Inflammatory macrophage treated with lipopolysaccharide for 1 hour (primary cell): Measurements from ENCODE around the gene IQCK.

Source experiments
- DNase-seq, 2 donors: peaks; one replicate each; pipeline ENCODE4 v3.0.0-alpha.2; 2020 to 2022

Gene IQCK

DNA sequence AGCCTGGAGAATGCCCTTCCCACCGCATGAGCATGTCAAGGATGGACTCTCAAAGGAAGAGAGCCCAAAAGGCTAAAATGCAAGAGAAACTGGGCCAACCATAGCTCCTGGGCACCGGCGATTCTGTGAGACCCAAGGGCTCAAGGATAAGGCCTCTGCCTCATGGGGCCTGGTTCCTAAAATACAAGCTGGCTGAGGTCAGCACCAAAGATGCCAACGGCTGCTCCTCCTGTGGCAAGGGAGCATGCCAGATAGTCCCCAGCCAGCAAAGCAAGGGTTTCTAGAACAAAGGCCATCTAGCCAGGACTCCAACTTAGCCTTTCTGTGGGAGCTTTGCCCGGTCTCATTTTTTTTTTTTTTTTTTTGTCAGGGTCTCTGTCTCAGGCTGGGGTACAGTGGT, 146.5 kb downstream of the IQCK start:
- no peak for DNase-seq

DNA sequence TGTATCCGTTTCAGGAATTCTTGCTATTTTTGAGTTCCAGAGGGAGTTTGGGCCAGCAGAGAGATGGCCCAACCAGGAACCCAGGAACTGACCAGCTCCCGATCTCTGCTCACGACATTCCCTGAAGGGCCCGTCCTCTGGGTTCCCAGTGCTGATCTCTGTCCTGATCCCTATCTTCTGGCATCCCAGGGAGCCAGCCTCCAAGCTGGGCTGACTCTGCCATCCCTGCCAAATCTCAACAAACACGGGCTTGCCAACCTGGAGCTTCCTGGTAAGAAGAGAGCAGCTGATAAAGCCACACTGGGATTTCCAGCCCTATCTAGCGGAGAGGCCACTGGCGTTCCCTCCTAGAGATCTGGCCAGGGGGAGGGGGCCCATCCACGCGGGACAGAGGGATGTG, 150.3 kb downstream of the IQCK start:
- no peak for DNase-seq

DNA sequence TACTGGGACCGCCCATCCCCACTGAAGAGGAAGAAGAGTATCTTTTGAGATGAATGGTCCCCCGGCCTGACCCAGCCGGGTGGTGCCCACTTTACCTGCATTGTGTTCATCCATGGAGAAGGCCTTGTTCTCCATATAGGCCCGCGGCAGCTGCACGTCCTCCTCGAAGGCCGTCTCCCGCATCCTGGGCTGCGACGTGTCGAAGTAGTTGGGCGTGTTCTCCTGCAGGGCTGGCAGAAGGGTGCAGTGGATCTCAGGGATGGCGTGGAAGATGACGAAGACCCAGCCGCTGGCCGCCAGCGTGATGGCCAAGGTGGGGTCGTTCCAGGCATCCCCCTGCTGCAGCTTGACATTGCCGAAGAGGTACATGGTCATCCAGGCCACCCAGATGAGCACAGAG, 153.7 kb downstream of the IQCK start:
- DNase-seq, result no peak

DNA sequence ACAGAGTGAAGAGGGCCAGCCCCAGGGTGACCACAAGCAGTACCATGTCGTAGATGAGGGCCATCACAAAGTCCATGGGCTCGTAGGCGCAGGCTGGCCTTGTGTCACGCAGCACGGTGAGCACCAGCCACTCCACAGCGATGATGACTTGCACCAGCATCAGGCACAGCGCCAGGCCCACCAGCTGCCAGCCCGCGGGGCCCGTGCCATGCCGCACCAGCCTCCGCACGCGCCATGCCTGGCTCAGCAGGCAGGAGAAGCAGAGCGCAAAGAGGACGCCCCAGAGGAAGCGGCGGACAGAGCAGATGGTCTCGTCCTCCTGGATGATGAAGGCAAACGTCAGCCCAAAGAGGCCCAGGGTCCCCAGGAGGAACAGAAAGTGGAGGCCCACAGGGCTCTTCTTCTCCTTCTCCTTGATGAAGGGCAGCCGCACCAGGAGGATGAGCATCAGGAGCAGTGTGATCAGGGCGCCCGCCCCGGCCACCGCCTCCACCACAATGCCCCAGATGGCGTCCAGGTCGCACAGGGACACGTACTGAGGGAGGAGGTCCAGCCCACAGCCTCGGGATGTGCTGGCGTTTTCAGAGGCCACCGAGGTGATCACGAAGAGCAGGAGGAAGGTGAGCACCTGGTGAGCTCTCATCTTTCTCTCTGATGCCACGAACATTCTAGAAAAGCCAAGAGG, 154.2 kb downstream of the IQCK start:
- DNase-seq, result no peak

DNA sequence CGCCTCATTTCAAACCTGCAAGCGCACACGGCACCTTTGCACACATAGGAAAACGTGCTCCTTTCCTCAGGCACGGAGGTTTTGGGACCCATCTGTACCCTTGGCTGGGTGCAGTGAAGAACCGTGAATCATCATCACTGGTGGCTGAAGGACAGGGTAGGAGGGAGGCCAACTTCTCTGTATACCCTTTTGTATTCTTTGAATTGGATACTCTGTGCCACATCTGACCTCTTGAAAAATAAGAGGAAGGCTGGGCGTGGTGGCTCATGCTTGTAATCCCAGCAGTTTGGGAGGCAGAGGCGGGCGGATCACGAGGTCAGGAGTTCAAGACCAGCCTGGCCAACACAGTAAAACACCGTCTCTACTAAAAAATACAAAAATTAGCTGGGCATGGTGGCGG, 154.9 kb downstream of the IQCK start:
- no peak for DNase-seq

DNA sequence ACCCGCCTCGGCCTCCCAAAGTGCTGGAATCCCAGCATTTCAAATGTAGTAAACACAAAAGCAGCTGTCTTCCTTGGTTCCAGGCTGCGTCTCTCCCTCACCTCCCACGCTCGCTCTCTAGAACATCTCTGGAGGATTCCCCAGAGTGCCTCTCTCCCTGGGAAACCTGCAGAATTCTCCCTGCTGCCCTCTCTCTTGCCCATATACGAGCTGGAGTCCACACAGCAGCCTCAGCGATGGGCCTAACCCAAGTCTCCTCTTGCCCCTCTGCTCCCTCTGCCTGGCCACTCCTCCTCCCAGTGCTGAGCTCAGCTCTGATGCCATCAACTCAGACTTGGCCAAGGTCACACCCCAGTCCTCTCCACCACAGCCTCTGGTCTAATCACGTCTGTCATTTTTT, 156.0 kb downstream of the IQCK start:
- DNase-seq, result no peak

DNA sequence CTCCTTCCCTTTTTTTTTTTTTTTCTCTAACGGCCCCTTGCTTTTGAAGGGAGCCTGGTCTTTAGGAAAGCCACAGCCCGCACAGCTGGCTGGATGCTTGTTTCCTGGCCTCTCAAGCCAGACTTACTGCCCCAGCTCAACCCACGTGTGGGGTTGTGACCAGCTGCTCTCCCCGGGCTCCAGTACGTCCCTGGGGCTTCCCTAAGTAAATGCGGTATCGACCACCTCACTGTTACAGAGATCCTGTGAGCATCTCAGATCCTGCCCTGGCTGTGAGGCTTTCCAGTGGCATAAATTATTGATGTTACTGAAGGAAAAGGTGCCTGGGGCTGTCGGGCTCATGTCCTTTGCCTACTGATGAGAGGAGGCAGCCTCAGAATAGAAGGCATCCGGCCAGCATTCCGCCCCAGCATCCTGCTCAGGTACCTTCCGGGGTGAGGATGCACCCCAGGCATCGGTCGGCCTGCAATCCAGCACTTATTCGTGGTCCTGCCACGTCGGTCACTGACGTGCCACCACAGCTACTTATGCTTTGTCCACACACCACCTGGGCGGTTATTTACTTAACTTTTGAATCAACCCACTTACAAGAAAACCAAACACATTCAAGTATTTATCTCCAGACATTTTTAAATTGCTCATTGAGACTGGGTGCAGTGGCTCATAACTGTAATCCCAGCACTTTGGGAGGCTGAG, 156.9 kb downstream of the IQCK start:
- DNase-seq, result no peak

DNA sequence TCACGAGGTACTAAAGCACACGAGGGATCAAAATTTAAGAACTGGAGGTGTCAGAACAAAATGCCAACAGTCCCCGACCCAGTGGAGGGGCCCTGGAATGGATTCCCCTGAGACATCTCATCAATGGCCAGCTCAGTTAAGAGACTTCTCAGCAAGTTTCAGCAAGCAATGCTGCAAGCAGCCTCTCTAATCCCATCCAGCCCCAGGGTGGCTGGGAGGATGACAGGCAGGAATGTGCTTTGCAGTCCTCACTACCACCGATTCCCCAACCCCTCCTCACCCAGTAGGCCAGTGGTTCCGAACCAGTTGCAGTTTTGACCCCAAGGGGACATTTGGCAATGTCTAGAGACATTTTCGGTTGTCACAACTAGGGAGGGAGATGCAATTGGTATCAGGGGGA, 157.8 kb downstream of the IQCK start:
- no peak for DNase-seq

DNA sequence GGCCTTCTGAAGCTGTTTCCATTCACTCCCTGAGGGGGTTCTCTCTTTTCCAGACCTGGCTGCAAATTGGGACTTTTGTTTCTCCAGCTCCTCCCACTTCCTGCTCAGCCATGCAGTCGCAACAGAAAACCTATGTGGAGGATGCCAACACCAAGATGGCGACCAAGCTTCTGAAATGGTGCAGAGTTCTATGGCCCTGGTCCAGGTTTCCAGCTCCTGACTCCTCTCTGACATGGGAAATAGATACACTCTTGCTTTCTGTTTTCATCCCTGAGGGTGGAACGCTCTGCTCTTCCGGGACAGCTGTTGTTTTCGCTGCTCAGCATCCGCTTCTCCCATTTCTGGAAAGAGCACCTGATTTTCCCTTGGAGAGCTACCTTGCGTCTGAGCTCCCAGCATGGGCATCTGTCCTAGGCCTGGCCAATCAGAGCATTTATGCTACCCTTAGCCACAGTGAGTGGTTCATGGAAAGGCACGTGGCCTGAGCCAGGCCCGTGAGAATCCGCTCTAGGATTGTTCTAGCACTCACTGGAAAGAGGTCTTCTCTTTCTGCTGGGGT, 158.5 kb downstream of the IQCK start:
- no peak for DNase-seq

DNA sequence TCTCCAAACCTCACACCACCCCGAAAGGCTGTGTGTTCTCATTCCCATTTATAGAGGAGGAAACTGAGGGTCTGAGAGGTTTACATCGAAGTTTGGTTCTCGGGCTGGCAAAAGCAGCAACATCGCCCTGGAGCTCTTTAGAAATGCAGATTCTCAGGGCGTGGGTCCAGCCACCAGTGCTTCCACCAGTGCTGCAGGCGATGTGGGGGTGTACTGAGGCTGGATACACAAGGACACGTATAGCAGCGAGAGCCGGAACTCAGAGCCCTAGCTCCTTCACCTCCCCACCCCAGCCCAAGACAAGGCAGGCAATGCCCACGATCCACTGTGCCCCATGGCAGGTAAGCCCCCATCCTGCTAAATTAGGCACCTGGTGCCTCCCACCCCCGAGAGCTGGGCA, 160.7 kb downstream of the IQCK start:
- no peak for DNase-seq

DNA sequence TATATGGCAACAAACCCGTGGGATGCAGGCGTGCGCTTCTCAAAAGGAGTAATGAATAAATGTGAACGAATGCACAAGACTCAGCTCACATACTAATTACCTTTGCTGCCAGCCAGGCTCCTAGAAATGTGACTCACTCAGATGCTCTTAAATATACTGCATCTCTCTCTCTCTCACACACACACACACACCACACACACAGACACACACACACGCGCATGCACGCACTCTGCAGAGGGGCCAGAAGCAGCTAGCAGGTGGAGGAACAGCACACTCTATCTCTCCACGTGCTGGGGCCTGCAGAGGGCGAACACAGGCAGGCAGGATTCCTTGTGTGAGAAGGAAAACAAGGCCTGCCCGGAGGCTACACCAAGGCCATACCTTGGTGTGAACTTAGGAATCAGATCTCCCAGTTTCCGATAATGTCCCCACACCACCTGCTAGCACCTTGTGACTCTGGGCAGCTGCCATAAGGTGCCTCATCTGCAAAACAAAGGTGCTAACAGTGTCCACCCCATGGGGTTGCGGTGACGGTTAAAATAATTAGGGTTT, 161.2 kb downstream of the IQCK start:
- no peak for DNase-seq

DNA sequence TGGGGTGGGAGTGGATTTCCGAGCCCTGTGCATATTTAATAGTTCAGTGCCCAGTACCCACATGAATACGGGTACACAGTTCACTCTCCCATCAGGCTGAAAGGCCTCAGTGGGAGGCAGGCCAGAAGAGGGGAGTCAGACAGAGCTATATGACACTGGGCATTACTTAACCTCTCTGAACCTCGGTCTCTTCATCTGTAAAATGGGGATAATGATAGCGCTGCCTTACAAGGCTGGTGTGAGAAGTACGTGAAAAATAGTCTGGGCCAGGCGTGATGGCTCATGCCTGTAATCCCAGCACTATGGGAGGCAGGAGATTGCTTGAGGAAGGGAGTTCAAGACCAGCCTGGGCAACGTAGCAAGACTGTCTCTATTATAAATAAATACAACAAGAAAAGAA, 163.0 kb downstream of the IQCK start:
- DNase-seq, result no peak

DNA sequence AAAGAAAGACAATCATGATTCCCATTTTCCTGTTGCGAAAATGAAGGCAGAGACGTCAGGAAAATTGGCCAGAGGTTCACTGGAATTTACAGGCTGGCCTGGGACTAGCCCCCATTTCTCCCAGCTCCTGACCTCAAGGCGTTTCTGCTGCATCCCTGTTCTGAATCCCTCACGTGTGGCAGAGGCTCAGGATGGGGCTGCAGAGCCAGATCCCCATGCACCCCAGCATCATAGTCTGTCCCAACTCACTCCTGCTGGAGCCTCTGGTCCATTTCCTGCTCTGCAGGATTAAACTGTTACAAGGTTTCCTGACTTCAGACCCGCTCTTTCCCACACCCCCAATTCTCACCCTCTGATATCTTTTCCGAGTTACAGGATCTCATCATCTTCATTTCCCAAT, 163.7 kb downstream of the IQCK start:
- DNase-seq, result no peak

DNA sequence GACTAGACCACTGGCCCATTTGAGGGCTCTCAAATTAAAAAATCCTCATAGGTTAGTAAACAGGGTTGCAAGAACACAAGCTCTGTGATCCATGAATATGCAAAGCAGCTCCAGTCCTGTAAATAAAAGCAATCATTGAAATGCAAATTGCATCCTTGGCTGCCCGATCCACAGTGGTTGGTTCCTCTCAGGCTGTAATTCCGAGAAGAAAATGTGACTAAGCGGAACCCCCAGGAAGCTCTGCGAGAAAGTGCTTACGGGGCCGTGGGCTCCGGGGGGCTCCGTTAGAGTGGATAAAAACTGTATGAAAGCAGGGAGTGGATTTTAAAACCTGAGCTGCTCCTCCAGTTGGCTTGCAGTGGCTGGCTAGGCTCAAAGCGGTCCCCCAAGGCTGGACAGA, 164.1 kb downstream of the IQCK start:
- no peak for DNase-seq

DNA sequence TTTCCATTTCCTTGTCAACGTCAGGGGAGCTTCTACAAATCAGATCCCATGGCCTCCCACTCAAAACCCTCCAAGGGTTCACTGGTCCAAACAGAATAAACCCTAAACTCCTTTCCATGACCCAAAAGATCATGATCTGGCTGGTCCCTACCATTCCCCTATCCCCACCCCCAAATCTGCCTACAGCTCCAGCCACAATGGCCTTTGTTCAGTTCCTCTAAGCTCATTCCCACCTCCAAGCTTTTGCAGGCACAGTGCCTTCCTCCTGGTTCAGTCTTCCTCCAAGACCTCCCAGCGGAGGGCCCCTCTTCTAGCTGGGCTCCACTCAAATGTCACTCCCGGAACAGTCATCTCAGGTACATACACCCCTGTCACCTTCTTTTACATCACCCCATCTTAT, 164.6 kb downstream of the IQCK start:
- DNase-seq, result no peak

DNA sequence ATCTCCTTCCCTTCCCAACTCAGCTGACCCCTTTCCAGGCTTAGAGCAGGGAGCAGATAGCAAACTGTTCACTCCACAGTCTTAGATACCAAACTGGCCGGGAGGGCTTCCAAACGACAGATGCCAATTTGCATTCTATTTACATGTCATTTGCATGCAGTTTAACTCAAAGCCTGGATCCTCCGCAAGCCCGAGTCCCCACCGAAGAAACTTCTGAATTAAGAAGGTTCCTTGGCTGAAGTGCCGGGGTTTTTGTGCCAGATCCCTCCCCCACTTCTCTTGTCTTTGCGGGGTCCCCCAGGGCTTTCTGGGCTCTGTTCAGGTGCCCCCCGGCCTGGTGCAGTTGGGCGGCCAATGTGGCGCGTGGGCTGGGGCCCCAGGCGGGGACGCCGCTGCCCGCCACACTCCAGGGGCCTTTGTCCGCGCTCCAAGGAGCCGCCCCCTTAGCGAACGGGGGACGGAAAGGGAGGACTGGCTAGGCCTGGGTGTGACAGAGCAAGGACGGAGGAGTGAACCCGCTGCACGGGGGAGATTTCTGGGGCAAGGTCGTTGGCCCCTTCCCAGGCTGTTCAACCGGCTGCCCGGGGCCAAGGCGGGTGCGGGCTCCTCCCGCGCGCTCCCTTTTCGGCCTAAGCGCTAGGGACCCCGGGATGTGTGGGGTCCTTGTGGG, 165.4 kb downstream of the IQCK start:
- DNase-seq, result no peak

DNA sequence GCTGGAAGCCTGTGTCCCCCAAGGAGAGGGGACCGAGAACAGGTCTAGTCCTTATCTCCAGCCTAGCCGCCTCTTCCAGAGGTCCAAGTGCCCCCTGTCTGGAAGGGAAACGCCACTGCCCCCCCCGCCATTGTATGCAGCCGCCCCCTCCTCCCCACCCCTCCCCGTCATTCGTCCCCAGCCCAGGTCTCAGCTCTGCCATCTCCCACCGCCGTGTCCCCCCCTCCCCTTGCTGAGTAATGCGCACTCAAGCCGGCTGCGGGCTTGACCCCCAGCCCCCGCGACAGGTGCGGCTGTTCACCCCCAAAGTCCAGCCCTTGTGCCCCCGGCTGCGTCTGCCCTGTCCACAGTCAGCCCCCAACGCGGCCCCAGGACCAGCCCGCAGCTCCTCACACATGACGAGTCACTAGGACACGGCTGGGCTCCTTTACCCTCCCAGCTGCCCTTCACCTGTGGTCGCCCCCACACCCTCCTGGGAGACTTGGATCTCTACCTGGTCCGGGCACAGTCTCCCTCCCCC, 166.0 kb downstream of the IQCK start:
- no peak for DNase-seq

DNA sequence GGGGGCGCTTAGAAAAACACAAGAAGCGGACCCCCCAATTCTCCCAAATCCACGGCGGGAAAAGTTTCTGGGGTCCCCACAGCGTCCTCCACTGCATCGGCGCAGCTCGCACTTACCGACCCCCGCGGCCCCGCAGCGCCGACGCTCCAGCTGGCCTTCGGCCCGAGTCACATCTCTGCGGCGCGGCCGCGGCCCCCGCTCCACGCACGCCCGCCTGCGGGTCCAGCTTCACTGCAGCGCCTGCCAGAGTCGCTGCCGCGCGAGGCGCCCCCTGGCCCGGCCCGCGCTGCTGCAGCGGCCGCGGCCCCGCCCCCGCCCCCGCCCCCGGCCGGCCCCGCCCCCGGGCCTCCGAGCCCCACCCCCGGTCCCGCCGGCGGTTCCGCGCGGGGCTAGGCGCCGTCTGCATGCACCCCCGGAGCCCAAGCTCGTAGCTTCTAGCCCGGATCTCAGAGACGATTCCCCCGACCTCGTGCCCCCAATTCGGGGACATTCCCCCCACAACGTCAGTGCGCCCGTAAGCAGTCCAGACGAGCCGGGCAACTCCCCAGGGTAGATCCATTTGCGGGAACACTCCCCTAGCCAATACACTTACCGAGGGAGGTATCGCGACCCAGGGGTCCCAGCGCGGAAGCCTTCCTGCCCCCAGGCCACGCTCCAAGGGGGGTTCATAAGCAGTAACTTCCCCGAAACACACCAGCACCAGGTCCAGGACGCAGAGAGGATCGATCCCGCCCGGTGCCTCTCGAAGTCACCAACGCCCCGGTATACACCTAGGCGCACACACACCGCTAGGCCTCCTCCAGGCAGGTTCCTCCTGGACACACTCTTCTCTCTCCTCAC, 166.8 kb downstream of the IQCK start, which contains the start of gene GPRC5B:
Gene GPRC5B, minus strand, starts transcription at position 238 of the 840 bp plus-strand sequence. CDS start 12,003 bp downstream, outside the sequence.
- DNase-seq, result peak in 1 of 2 donors; percentile 6

DNA sequence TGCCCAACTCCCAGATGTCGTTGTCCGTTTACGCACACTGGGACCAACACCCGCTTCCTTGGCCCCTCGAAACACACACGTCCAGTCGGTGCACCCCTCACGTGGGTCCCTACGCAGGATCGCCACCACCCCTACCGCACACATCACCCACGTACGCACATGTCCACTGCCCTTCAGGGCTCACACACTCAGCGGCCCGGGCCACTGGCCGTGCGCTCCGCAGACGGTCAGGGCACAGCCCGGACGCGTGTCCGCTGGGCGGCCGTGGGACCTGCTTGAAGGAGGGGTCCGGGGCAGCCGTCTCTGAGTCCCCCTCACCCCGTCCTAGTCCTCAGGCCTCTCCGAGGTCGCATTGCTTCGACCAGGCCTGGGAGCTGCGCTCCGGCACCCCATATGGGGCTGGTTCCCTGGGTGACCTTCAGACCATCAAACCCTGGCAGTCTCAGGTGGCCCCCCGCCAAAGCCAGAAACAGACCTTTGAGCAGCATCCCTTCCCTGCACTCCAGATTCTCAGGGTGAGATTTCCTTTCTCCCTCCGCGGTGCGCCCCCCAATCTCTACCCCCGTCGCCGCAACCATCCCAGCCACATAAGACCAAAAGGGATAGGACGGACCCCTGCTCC, 167.5 kb downstream of the IQCK start:
- no peak for DNase-seq

DNA sequence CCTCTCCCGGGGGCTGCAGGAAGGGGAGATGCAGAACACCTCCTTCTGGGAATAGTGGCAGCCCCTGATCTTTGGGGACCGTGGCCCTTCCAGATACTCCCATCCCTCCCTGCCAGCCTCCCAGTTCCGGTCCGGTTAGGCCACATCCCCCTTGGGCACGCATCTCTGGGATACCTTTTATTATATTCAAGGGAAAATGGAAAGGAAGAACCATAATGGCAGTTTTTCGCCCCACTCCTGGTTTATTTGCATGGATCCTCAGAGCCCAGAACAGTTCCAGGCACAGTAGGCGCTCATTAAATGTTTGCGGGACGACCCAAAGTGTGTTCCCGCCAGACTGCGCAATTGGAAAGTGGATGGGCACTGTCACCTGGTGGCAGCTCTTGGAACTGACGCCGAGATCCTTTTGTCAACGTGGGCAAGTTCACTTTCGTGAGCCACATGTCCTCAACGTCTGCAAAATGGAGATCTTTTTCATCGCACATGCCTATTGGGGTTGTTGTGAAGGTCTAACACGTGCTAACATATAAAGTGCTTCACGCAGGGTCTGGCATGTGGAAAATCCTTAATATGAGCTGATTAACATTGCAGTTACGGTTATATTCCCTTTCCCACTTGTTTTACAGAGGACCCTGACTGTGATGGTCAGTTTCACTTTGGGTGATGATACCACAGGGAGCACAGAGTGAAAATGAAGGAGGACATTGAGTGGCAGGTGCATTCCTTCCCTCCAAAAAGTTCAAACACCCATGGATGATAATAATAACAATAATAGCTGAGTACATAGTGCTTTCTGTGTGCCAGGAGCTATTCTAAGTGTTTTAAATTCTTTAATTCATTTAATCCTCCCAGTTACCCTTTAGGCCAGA, 168.2 kb downstream of the IQCK start:
- peak; percentile 37 to 91 for DNase-seq

DNA sequence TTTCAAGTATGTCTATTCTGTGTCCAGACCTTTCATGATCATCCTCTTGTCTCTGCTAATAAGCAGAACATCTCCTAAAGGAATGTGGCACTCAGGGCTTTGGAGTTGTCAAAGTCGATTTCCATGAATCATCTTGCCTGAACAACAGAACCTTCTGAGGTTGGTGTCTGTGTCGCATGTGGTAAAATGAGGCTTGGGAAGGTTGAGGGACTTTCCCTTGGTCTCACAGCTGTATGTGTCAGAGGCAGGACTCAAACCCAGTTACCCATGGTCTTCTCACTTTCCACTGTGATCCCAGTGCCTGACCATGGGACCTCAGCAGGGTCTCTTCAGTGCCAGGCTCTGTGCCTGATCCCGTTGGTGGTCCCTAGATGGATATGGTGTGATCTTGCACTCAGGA, 170.8 kb downstream of the IQCK start:
- DNase-seq, result no peak
